Neural progenitor cell (in vitro differentiated cells): Measurements from ENCODE around the gene CSNK1G1. TPM values are rescaled to one million over a fixed set of nuclear protein-coding genes. Genes with fewer than 3 reads are reported as not detected.

Source experiments
- DNase-seq: peaks from one replicate; pipeline ENCODE4 v3.0.0-alpha.2; 2016; ENCODE audit warnings: low spot score
- H2AFZ ChIP-seq: fragments of 200-600 bp; sonication (generic); replicated peaks from 2 replicates; pipeline ENCODE4 v1.6.1; 2016; ENCODE audit warnings: antibody characterized with exemption
- H3F3A ChIP-seq: fragments of 200-600 bp; sonication (generic); 2 replicates; pipeline ENCODE4 v1.6.1; 2016; ENCODE audit warnings: antibody characterized with exemption, low read depth
- H3K27ac ChIP-seq: fragments of 200-600 bp; sonication (generic); 2 replicates; pipeline ENCODE4 v1.5.1; 2016; ENCODE audit warnings: mild to moderate bottlenecking
- H3K27me3 ChIP-seq: fragments of 200-600 bp; sonication (generic); 2 replicates; pipeline ENCODE4 v1.6.1; 2016; ENCODE audit warnings: mild to moderate bottlenecking, moderate library complexity
- H3K36me3 ChIP-seq: fragments of 200-600 bp; sonication (generic); 2 replicates; pipeline ENCODE4 v1.5.1; 2016
- H3K4me1 ChIP-seq: fragments of 200-600 bp; sonication (generic); 2 replicates; pipeline ENCODE4 v1.6.1; 2016; ENCODE audit warnings: mixed run types
- H3K4me2 ChIP-seq: fragments of 200-600 bp; sonication (generic); 2 replicates; pipeline ENCODE4 v1.6.1; 2016
- H3K4me3 ChIP-seq: fragments of 200-600 bp; sonication (generic); 2 replicates; pipeline ENCODE4 v1.5.1; 2016
- H3K79me2 ChIP-seq: fragments of 200-600 bp; sonication (generic); 2 replicates; pipeline ENCODE4 v1.6.1; 2016; ENCODE audit warnings: low read depth
- H3K9ac ChIP-seq: fragments of 200-600 bp; sonication (generic); 2 replicates; pipeline ENCODE4 v1.6.1; 2016
- H3K9me3 ChIP-seq: fragments of 200-600 bp; sonication (generic); 2 replicates; pipeline ENCODE4 v1.5.1; 2016; ENCODE audit warnings: low read depth
- H4K20me1 ChIP-seq: fragments of 200-600 bp; sonication (generic); 2 replicates; pipeline ENCODE4 v1.6.1; 2016; ENCODE audit warnings: low read depth
- H3K27ac Mint-ChIP-seq: 3 replicates; pipeline ENCODE4 v1.8.0; 2021; ENCODE audit warnings: mixed read lengths
- H3K27me3 Mint-ChIP-seq: 2 replicates; pipeline ENCODE4 v1.8.0; 2022; ENCODE audit warnings: low read depth, mild to moderate bottlenecking, inconsistent platforms, moderate library complexity, mixed read lengths; ENCODE audit not compliant: insufficient read depth
- H3K36me3 Mint-ChIP-seq: 3 replicates; pipeline ENCODE4 v1.8.0; 2021; ENCODE audit warnings: mixed read lengths
- H3K4me1 Mint-ChIP-seq: 3 replicates; pipeline ENCODE4 v1.8.0; 2021; ENCODE audit warnings: mixed read lengths
- H3K4me3 Mint-ChIP-seq: 3 replicates; pipeline ENCODE4 v1.8.0; 2021; ENCODE audit warnings: mild to moderate bottlenecking, moderate library complexity, mixed read lengths
- H3K9me3 Mint-ChIP-seq: 3 replicates; pipeline ENCODE4 v1.8.0; 2020; ENCODE audit warnings: mixed read lengths
- CTCF ChIP-seq: fragments of 200-600 bp; sonication (generic); IDR thresholded peaks from 2 replicates; pipeline ENCODE4 v1.5.1; 2017; ENCODE audit warnings: antibody characterized with exemption, mild to moderate bottlenecking
- EZH2 ChIP-seq: fragments of 200-600 bp; sonication (generic); IDR thresholded peaks from 2 replicates; pipeline ENCODE4 v1.6.1; 2017; ENCODE audit warnings: antibody characterized with exemption, mild to moderate bottlenecking, moderate library complexity
- EZH2phosphoT487 ChIP-seq: fragments of 200-600 bp; sonication (generic); IDR thresholded peaks from 2 replicates; pipeline ENCODE4 v1.6.1; 2017; ENCODE audit warnings: antibody characterized with exemption
- total RNA-seq: library from RNA; depleted of rRNA; stranded (reverse); fragments of >200 nt; gene quantifications from 2 replicates; pipeline ENCODE4 v1.2.3, GENCODE V29; 2015; ENCODE audit warnings: low replicate concordance

The CSNK1G1 gene
- total RNA-seq, 1 donor from 2014 or later: 23.0 TPM

GRCh38 chr15:64156652-64157331 is 199.2 kb downstream of the CSNK1G1 start:
- no peak for TF ChIP-seq EZH2
- TF ChIP-seq CTCF: no peak
- TF ChIP-seq EZH2phosphoT487: no peak
- peaks cover 9% of the 10 kb centered on the region for H3K27me3 Mint-ChIP-seq
- DNase-seq: no peak
- H3F3A ChIP-seq: peaks cover 17% of the 10 kb centered on the region
- H3K9ac ChIP-seq: no peak overlapping the region
- no peaks in the 10 kb centered on the region for H3K9me3 ChIP-seq
- H3K79me2 ChIP-seq: peaks cover 8% of the 10 kb centered on the region
- peaks cover 17% of the 10 kb centered on the region for H3K27me3 ChIP-seq
- no peak overlapping the region for H3K27ac Mint-ChIP-seq
- no peaks in the 10 kb centered on the region for H3K36me3 ChIP-seq
- peaks cover 11% of the 10 kb centered on the region for H3K4me1 Mint-ChIP-seq
- H4K20me1 ChIP-seq: peaks cover 11% of the 10 kb centered on the region
- H3K4me3 ChIP-seq: no peak overlapping the region
- no peak overlapping the region for H3K4me3 Mint-ChIP-seq
- no peak overlapping the region for H3K27ac ChIP-seq
- H3K4me1 ChIP-seq: peaks cover 12% of the 10 kb centered on the region
- H3K4me2 ChIP-seq: no peak overlapping the region
- H2AFZ ChIP-seq: no peak overlapping the region
- H3K36me3 Mint-ChIP-seq: peaks cover 30% of the 10 kb centered on the region
- H3K9me3 Mint-ChIP-seq: no peaks in the 10 kb centered on the region

GRCh38 chr15:64155802-64156651 is 199.9 kb downstream of the CSNK1G1 start:
- H3K27me3 Mint-ChIP-seq: peaks cover 9% of the 10 kb centered on the region

More at GRCh38 chr15:64155802-64156651, 199.9 kb downstream of the CSNK1G1 start:
- Histone ChIP-seq H4K20me1 (peaks cover 9% of the 10 kb centered on the region), H3K36me3 (no peaks in the 10 kb centered on the region), H3K27me3 (peaks cover 22% of the 10 kb centered on the region), H3K27ac (no peak overlapping the region), H3K4me3 (no peak overlapping the region), H3K9ac (no peak overlapping the region), H2AFZ (no peak overlapping the region), H3K4me1 (peaks cover 9% of the 10 kb centered on the region), H3K79me2 (peaks cover under 1% of the 10 kb centered on the region), H3K9me3 (no peaks in the 10 kb centered on the region), H3K4me2 (no peak overlapping the region), H3F3A (peaks cover 13% of the 10 kb centered on the region)
- no peak overlapping the region for H3K27ac Mint-ChIP-seq
- H3K36me3 Mint-ChIP-seq: peaks cover 28% of the 10 kb centered on the region
- H3K9me3 Mint-ChIP-seq: no peaks in the 10 kb centered on the region
- H3K4me1 Mint-ChIP-seq: peaks cover 8% of the 10 kb centered on the region
- TF ChIP-seq EZH2 (no peak), EZH2phosphoT487 (no peak), CTCF (no peak)
- H3K4me3 Mint-ChIP-seq: no peak overlapping the region
- no peak for DNase-seq
